Muscle of back (tissue), 11 donors: ENCODE results near the gene ZNF227. TPM values are rescaled to one million over a fixed set of nuclear protein-coding genes. Genes with fewer than 3 reads are reported as not detected.
"Not testable (repeated sequence)": the region's sequence is repeated elsewhere in the genome, so short reads cannot be mapped to it uniquely, and the experiment has no call there.

Experiments
- DNase-seq, 3 donors: peaks; one replicate each; pipeline versions ENCODE4 v3.0.0 to v3.0.0-alpha.2; 2013
- polyA plus RNA-seq, 10 donors: library from polyadenylated mRNA; unstranded; fragments of 120-200 nt; gene quantifications; one replicate each; pipeline ENCODE4 v1.2.1, GENCODE V29; 2013; ENCODE audit not compliant: insufficient read length in 10 of 10

Gene ZNF227
- polyA plus RNA-seq, 10 donors = 10.3 to 16.0 (median 14.3) TPM

- DNase-seq = no peak
Measured at GRCh38 chr19:44236384-44236783, 24.1 kb downstream of the ZNF227 start.

GRCh38 chr19:44252332-44252731 is 40.0 kb downstream of the ZNF227 start:
- not testable (repeated sequence) for DNase-seq

DNA sequence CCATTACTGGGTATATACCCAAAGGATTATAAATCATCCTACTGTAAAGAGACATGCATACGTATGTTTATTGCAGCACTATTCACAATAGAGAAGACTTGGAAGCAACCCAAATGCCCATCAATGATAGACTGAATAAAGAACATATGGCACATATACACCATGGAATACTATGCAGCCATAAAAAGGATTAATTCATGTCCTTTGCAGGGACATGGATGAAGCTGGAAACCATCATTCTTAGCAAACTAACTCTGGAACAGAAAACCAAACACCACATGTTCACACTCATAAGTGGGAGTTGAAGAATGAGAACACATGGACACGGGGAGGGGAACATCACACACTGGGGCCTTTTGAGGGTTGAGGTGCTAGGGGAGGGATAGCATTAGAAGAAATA is 41.1 kb downstream of the ZNF227 start:
- DNase-seq = not testable (repeated sequence)

DNA sequence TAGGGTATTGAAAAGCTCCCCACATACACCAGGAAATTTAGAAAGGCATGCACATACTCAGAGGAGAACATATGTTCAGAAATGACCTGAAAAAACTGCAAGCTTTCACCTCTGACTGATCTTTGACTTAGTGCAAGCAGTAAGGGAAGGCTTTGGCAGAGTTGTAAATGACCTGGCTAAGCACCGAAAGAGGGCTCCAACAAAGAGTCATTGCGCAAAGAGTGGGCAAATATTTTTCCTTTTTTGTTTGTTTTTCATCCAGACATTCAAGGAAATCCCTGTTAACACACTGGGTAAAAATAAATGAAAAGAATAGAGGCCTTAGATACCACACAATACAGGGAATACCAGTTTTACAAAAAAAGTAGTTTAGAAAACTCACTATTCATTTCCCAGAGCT is 42.2 kb downstream of the ZNF227 start:
- no peak for DNase-seq

DNA sequence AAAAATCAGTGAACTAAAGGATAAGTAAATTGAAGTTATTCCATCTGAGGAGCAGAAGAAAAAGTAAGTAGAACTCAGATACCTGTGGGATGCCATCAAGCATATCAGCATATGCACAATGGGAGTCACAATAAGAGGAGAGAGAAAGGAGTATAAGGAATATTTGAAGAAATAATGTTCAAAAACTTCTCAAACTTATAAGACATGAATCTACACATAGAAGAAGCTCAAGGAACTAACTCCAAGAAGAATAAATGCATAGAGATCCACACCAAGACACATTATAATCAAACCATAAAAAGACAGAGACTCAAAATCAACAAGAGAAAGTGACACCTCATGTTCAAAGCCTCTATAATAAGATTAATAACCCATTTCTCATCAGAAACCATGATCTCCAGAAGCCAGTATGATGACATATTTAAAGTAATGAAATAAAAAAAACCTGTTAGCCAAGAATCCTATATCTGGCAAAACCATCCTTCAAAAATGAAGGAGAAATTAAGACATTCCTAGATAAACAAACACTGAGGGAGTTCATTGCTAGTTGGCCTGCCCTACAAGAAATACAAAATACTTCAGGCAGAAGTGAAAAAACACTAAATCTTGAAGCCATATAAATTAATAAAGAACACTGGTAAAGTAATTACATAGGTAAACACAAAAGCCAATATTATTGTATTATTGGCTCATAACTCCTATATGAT is 43.5 kb downstream of the ZNF227 start:
- DNase-seq = no peak

DNA sequence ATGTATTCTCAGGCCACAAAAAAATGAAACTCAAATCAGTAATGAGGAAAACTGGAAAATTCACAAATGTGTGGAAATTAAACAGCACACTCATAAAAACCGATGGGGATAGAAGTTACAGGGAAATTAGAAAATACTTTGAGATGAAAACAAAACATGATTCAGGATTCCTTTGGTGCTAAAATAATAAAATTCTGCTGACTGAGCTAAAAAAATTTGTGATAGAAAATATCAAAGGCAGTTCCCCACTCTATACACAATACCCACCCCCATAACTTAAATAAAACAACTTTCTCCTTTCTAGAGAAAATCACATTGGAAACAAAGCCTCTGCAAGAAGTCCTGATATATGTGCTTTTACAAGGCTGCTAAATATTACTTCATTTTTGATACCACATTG is 45.8 kb downstream of the ZNF227 start:
- DNase-seq = no peak

DNA sequence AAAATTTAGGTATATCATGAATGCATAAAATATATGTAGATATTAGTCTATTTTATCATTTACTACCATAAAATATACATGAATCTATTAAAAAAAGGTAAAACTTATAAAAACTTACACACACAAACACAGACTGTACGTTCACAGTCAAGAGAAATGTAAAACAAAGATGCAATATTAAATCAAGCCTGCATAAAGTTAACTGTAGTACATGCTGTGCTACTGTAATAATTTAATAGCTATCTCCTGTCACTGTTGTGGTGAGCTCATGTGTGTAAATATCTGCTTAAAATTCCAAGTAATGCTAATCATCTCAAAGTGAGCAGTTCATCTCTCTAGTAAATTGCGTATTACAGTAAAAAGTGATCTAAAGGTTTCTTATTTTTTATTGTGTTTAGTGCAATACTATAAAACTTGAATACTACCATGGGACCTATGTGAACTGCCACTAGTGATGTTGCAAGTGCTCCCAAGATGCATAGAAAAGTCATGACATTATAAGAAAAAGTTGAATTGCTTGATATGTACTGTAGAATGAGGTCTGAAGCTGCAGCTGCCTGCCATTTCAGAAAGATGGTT is 46.6 kb downstream of the ZNF227 start:
- no peak for DNase-seq

DNA sequence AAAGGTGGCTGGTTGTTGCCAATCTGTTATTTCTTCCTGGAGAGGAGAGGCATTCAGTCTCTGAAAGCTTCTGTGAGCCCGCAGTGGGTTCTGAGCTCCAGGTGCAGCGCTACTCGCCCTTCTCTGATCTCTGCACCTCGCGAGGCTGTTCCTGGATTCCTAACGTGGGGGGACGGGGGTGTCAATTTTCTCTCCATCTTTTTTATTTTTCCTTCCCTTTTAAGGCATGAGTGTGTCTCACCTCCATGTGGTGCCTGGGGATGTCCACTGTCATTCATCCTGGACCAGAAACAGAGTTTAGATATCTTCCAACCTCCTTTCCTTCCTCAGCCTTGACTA is 48.0 kb downstream of the ZNF227 start:
- no peak for DNase-seq

- DNase-seq = no peak
Measured at GRCh38 chr19:44260695-44261446, 48.5 kb downstream of the ZNF227 start.

GRCh38 chr19:44277331-44277730 is 65.0 kb downstream of the ZNF227 start:
- no peak for DNase-seq

DNA sequence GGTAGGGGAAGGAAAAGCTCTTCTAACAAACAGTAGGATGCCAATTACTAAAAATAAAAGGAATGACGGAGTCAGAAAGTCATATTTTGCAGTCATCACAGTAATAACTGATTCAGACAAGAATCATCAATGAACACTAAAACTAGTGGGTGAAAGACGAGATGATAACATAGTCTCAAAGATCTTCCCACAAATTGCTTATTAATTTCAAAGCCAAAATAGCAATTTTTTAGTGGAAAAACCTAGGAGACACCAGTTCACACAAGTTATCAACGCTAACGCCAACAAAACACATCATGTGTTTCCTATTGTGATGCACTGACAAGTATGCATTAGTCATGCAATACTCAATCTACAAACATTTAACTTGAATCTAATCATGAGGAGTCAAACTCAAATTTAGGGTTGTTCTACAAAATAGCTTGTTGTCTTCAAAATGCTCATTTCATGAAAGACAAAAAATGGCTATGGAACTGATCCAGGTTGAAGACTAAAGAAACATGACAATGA is 65.9 kb downstream of the ZNF227 start:
- DNase-seq = no peak

- DNase-seq = no peak
Measured at GRCh38 chr19:44280916-44281315, 68.6 kb downstream of the ZNF227 start.

GRCh38 chr19:44282846-44283245 is 70.5 kb downstream of the ZNF227 start:
- DNase-seq = no peak

DNA sequence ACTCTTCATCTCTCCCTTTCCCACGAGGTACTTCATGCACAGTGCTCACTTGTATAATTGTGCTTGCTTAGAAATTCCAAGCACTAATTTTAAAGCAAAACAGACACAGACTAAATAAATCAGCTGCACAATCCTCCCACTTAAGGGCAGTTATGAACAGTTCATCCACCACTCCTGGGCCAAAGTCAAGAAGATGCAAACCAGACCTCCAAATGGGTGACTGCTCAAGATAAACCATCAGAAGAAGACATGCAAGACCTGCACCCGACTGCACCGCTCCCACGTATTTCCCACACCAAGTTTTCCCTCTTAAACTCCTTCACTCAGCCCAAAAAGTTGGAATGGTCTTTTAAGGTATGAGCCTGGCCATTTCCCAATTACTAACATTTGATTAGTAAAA is 72.6 kb downstream of the ZNF227 start:
- no peak for DNase-seq

Other genes with a start within 250 kb of the ZNF227 start
- 1 to 10 TPM; 6.4 to 8.7 (median 7.8) TPM for gene ZNF155, start 228.3 kb upstream of the ZNF227 start, polyA plus RNA-seq
- gene ZNF230, start 209.6 kb upstream of the ZNF227 start, polyA plus RNA-seq = 1 to 10 TPM; 2.3 to 3.7 (median 3.0) TPM
- 1 to 10 TPM; 3.9 to 5.6 (median 4.9) TPM for gene ZNF222, start 187.2 kb upstream of the ZNF227 start, polyA plus RNA-seq
- 1 to 10 TPM; 3.3 to 5.9 (median 4.9) TPM for gene ZNF223, start 160.5 kb upstream of the ZNF227 start, polyA plus RNA-seq
- gene ZNF284, start 140.4 kb upstream of the ZNF227 start, polyA plus RNA-seq = 1 to 10 TPM; 1.7 to 3.9 (median 2.6) TPM
- 10 to 100 TPM in 9 of 10 donors, 1 to 10 TPM in 1; 9.7 to 29.4 (median 14.0) TPM for gene ZNF224, start 118.2 kb upstream of the ZNF227 start, polyA plus RNA-seq
- gene ZNF225, start 99.1 kb upstream of the ZNF227 start, polyA plus RNA-seq = 1 to 10 TPM; 3.8 to 6.9 (median 4.7) TPM
- gene ZNF234, start 71.0 kb upstream of the ZNF227 start, polyA plus RNA-seq = 10 to 100 TPM in 4 of 10 donors, 1 to 10 TPM in 6; 7.1 to 13.4 (median 9.5) TPM
- 10 to 100 TPM; 11.2 to 16.3 (median 13.1) TPM for gene ZNF226, start 47.4 kb upstream of the ZNF227 start, polyA plus RNA-seq
- gene ZNF233, start 47.4 kb downstream of the ZNF227 start, polyA plus RNA-seq = 1 to 10 TPM; 2.1 to 4.0 (median 2.6) TPM
- 1 to 10 TPM; 4.0 to 7.3 (median 6.1) TPM for gene ZNF235, start 92.5 kb downstream of the ZNF227 start, polyA plus RNA-seq
- 1 to 10 TPM; 5.2 to 7.7 (median 5.9) TPM for gene ZNF112, start 144.1 kb downstream of the ZNF227 start, polyA plus RNA-seq
- 1 to 10 TPM; 3.1 to 7.1 (median 4.6) TPM for gene ZNF285, start 189.1 kb downstream of the ZNF227 start, polyA plus RNA-seq
- gene ZNF229, start 235.9 kb downstream of the ZNF227 start, polyA plus RNA-seq = 1 to 10 TPM; 4.3 to 7.3 (median 5.7) TPM